Neural cell (in vitro differentiated cells): ENCODE measurements around the gene FAM227A. TPM values are rescaled to one million over a fixed set of nuclear protein-coding genes. Genes with fewer than 3 reads are reported as not detected.

Experiments used
- H2AFZ ChIP-seq: fragments of 200-600, 300-800 bp; sonication (generic), shearing (Covaris generic); 2 replicates; pipeline ENCODE4 v1.6.0; 2014; ENCODE audit warnings: low read depth, mild to moderate bottlenecking, antibody characterized with exemption, low read length, moderate library complexity
- H3F3A ChIP-seq: fragments of 200-600 bp; shearing (Covaris generic); 2 replicates; pipeline ENCODE4 v1.6.1; 2016; ENCODE audit warnings: mild to moderate bottlenecking, moderate library complexity, mixed read lengths, antibody characterized with exemption, low read length; ENCODE audit not compliant: insufficient read depth, poor library complexity, severe bottlenecking
- H3K27ac ChIP-seq: fragments of 200-600, 300-800 bp; sonication (generic), shearing (Covaris generic); 2 replicates; pipeline ENCODE4 v1.5.1; 2014; ENCODE audit warnings: mild to moderate bottlenecking, low read length, moderate library complexity
- H3K27me3 ChIP-seq: fragments of 300-800, 200-600 bp; sonication (generic), shearing (Covaris generic); 2 replicates; pipeline ENCODE4 v1.6.0; 2014; ENCODE audit warnings: mild to moderate bottlenecking, low read depth, low read length, moderate library complexity; ENCODE audit not compliant: insufficient read depth
- H3K36me3 ChIP-seq: fragments of 300-800, 200-600 bp; sonication (generic), shearing (Covaris generic); 2 replicates; pipeline ENCODE4 v1.5.1; 2014; ENCODE audit warnings: mild to moderate bottlenecking, antibody characterized with exemption, low read length, moderate library complexity; ENCODE audit not compliant: insufficient read depth
- H3K4me2 ChIP-seq: fragments of 300-800, 200-600 bp; sonication (generic), shearing (Covaris generic); 2 replicates; pipeline ENCODE4 v1.6.0; 2014; ENCODE audit warnings: mild to moderate bottlenecking, low read length
- H3K4me3 ChIP-seq: fragments of 300-800, 200-600 bp; sonication (generic), shearing (Covaris generic); 2 replicates; pipeline ENCODE4 v1.5.1; 2014; ENCODE audit warnings: mild to moderate bottlenecking, low read length, moderate library complexity
- H3K79me2 ChIP-seq: fragments of 200-600 bp; shearing (Covaris generic); replicated peaks from 2 replicates; pipeline ENCODE4 v1.6.0; 2014; ENCODE audit warnings: mild to moderate bottlenecking, low read length, moderate library complexity; ENCODE audit not compliant: insufficient read depth
- H3K9ac ChIP-seq: fragments of 300-800, 200-600 bp; sonication (generic), shearing (Covaris generic); 2 replicates; pipeline ENCODE4 v1.6.1; 2016; ENCODE audit warnings: mild to moderate bottlenecking, low read length, mixed read lengths
- H3K9me2 ChIP-seq: fragments of 200-600 bp; shearing (Covaris generic); 2 replicates; pipeline ENCODE4 v1.6.1; 2016; ENCODE audit warnings: mild to moderate bottlenecking, low read length, mixed read lengths; ENCODE audit not compliant: insufficient read depth
- H3K9me3 ChIP-seq: fragments of 200-600, 300-800 bp; sonication (generic), shearing (Covaris generic); 2 replicates; pipeline ENCODE4 v1.6.1; 2016; ENCODE audit warnings: mild to moderate bottlenecking, mixed run types, low read length, moderate library complexity, mixed read lengths
- H4K20me1 ChIP-seq: fragments of 200-600 bp; shearing (Covaris generic); 2 replicates; pipeline ENCODE4 v1.6.1; 2016; ENCODE audit warnings: mild to moderate bottlenecking, mixed run types; ENCODE audit not compliant: insufficient read depth
- CTCF ChIP-seq: fragments of 450-650 bp; IDR thresholded peaks from 2 replicates; pipeline ENCODE4 v1.5.1; 2014; ENCODE audit warnings: antibody characterized with exemption, mild to moderate bottlenecking, moderate library complexity; ENCODE audit not compliant: poor library complexity, severe bottlenecking
- EP300 ChIP-seq: fragments of 450-650 bp; conservative IDR thresholded peaks from 2 replicates; pipeline ENCODE4 v1.6.1; 2014; ENCODE audit warnings: antibody characterized with exemption, mild to moderate bottlenecking, moderate library complexity; ENCODE audit not compliant: poor library complexity, severe bottlenecking
- EZH2 ChIP-seq: fragments of 200-600, 300-800 bp; shearing (Covaris generic), sonication (generic); IDR thresholded peaks from 2 replicates; pipeline ENCODE4 v1.6.1; 2014; ENCODE audit warnings: antibody characterized with exemption, low read length, borderline replicate concordance, mild to moderate bottlenecking; ENCODE audit not compliant: insufficient read depth, poor library complexity, severe bottlenecking
- MXI1 ChIP-seq: fragments of 450-650 bp; conservative IDR thresholded peaks from 2 replicates; pipeline ENCODE4 v1.6.1; 2014; ENCODE audit warnings: antibody characterized with exemption, mild to moderate bottlenecking; ENCODE audit not compliant: poor library complexity, severe bottlenecking
- POLR2AphosphoS5 ChIP-seq: IDR thresholded peaks from 2 replicates; pipeline ENCODE4 v1.6.1; 2012
- RAD21 ChIP-seq: fragments of 450-650 bp; conservative IDR thresholded peaks from 2 replicates; pipeline ENCODE4 v1.6.1; 2014; ENCODE audit warnings: antibody characterized with exemption, mild to moderate bottlenecking, moderate library complexity
- REST ChIP-seq: IDR thresholded peaks from 2 replicates; pipeline ENCODE4 v1.6.1; 2012; ENCODE audit warnings: borderline replicate concordance
- SMC3 ChIP-seq: fragments of 450-650 bp; conservative IDR thresholded peaks from 2 replicates; pipeline ENCODE4 v1.6.1; 2014; ENCODE audit warnings: antibody characterized with exemption, mild to moderate bottlenecking, moderate library complexity; ENCODE audit not compliant: poor library complexity
- TAF1 ChIP-seq: IDR thresholded peaks from 2 replicates; pipeline ENCODE4 v1.6.1; 2012; ENCODE audit warnings: low read depth
- polyA plus RNA-seq: library from polyadenylated mRNA; depleted of rRNA; stranded (reverse); fragments of >200 nt; gene quantifications from 2 replicates; pipeline ENCODE4 v1.2.3, GENCODE V29; 2014

FAM227A gene
- polyA plus RNA-seq, 1 donor from 2014 or later = 14.0 TPM

GRCh38 chr22:38675833-38676232 is 19.6 kb upstream of the FAM227A start:
- Histone ChIP-seq H4K20me1 (no peaks in the 10 kb centered on the region), H3K27ac (no peak overlapping the region), H3F3A (no peaks in the 10 kb centered on the region), H2AFZ (no peak overlapping the region), H3K9ac (no peak overlapping the region), H3K4me2 (no peak overlapping the region), H3K9me2 (no peaks in the 10 kb centered on the region), H3K9me3 (no peaks in the 10 kb centered on the region), H3K36me3 (peaks cover 5% of the 10 kb centered on the region), H3K27me3 (no peaks in the 10 kb centered on the region), H3K4me3 (no peak overlapping the region), H3K79me2 (peaks cover 5% of the 10 kb centered on the region)
- TF ChIP-seq POLR2AphosphoS5 = no peak
- TF ChIP-seq CTCF = no peak
- TF ChIP-seq REST = no peak
- no peak for TF ChIP-seq EP300
- TF ChIP-seq RAD21 = no peak
- no peak for TF ChIP-seq EZH2
- no peak for TF ChIP-seq TAF1
- no peak for TF ChIP-seq MXI1
- TF ChIP-seq SMC3 = no peak

GRCh38 chr22:38674888-38675287 is 18.7 kb upstream of the FAM227A start:
- TF ChIP-seq SMC3 = no peak
- TF ChIP-seq EP300 = no peak
- TF ChIP-seq REST = no peak
- no peak for TF ChIP-seq POLR2AphosphoS5
- no peak for TF ChIP-seq RAD21
- TF ChIP-seq CTCF = no peak
- TF ChIP-seq MXI1 = no peak
- no peak for TF ChIP-seq EZH2
- no peak for TF ChIP-seq TAF1
- no peak overlapping the region for H3K4me3 ChIP-seq
- no peaks in the 10 kb centered on the region for H4K20me1 ChIP-seq
- no peak overlapping the region for H2AFZ ChIP-seq
- no peaks in the 10 kb centered on the region for H3F3A ChIP-seq
- no peaks in the 10 kb centered on the region for H3K9me3 ChIP-seq
- no peaks in the 10 kb centered on the region for H3K27me3 ChIP-seq
- no peaks in the 10 kb centered on the region for H3K79me2 ChIP-seq
- no peak overlapping the region for H3K9ac ChIP-seq
- no peaks in the 10 kb centered on the region for H3K9me2 ChIP-seq
- no peak overlapping the region for H3K27ac ChIP-seq
- peaks cover 5% of the 10 kb centered on the region for H3K36me3 ChIP-seq
- no peak overlapping the region for H3K4me2 ChIP-seq
